ENCODE data around the gene CFD. TPM values are rescaled to one million over a fixed set of nuclear protein-coding genes. Genes with fewer than 3 reads are reported as not detected.
A peak's percentile ranks its signal among the peaks of the same experiment; 100 is the strongest.

Gene CFD
- total RNA-seq, 2 experiments from 2014 or later = 2.3 to 2.9 TPM

GRCh38 chr19:869245-870177 is 10.0 kb downstream of the CFD start:
- no peaks in the 10 kb centered on the region for H3K27me3 ChIP-seq (ENCODE audit: control insufficient read depth in 1 of 2, insufficient read depth in 2 of 2, low read length in 2 of 2)
- ATAC-seq (ENCODE audit: poor library complexity) (no peak), DNase-seq (no peak)
- no peaks in the 10 kb centered on the region for H3K9me3 Mint-ChIP-seq
- no peak overlapping the region for H3K27ac ChIP-seq (ENCODE audit: low read depth in 1 of 2, low read length in 2 of 2)
- peaks cover 41% of the 10 kb centered on the region for H3K36me3 ChIP-seq (ENCODE audit: insufficient read depth, low read length)
- H3K27me3 Mint-ChIP-seq = no peaks in the 10 kb centered on the region
- H3K27ac Mint-ChIP-seq = no peak overlapping the region
- H3K36me3 Mint-ChIP-seq (ENCODE audit: low read depth) = peaks cover 28% of the 10 kb centered on the region
- no peak overlapping the region for H3K4me3 Mint-ChIP-seq
- peaks cover 16% of the 10 kb centered on the region for H3K4me1 ChIP-seq (ENCODE audit: insufficient read depth, low read length)
- H3K4me3 ChIP-seq (ENCODE audit: low read length) = no peak overlapping the region
- no peak for TF ChIP-seq CTCF (IDR thresholded peaks at IDR 0.05)
- POLR2A ChIA-PET = interaction anchor here (0.6 kb wide), 1 partner anchor 24 kb away, joined by 3 read pairs; the partner anchor contains the start of genes MED16 and RNU6-9
- CTCF ChIA-PET = no interaction called here
- H3K4me1 Mint-ChIP-seq (ENCODE audit: low read depth) = peaks cover 26% of the 10 kb centered on the region
- H3K9me3 ChIP-seq (ENCODE audit: control insufficient read depth in 1 of 2, insufficient read depth in 1 of 2, low read length in 2 of 2) = no peaks in the 10 kb centered on the region
- intact Hi-C loops (cut with DNase I, micrococcal nuclease) = no loop called here

GRCh38 chr19:870314-870713 is 10.8 kb downstream of the CFD start:
- Histone ChIP-seq H3K36me3 (ENCODE audit: insufficient read depth, low read length) (peaks cover 41% of the 10 kb centered on the region), H3K4me1 (ENCODE audit: insufficient read depth, low read length) (peaks cover 16% of the 10 kb centered on the region), H3K9me3 (ENCODE audit: control insufficient read depth in 1 of 2, insufficient read depth in 1 of 2, low read length in 2 of 2) (no peaks in the 10 kb centered on the region), H3K4me3 (ENCODE audit: low read length) (no peak overlapping the region), H3K27me3 (ENCODE audit: control insufficient read depth in 1 of 2, insufficient read depth in 2 of 2, low read length in 2 of 2) (no peaks in the 10 kb centered on the region), H3K27ac (ENCODE audit: low read depth in 1 of 2, low read length in 2 of 2) (no peak overlapping the region)
- intact Hi-C loops (cut with DNase I, micrococcal nuclease) = no loop called here
- Mint-ChIP-seq H3K27ac (peak overlapping the region; percentile 76), H3K36me3 (ENCODE audit: low read depth) (peaks cover 28% of the 10 kb centered on the region), H3K4me1 (ENCODE audit: low read depth) (peaks cover 22% of the 10 kb centered on the region), H3K9me3 (no peaks in the 10 kb centered on the region), H3K4me3 (peak overlapping the region; percentile 4), H3K27me3 (no peaks in the 10 kb centered on the region)
- TF ChIP-seq CTCF (IDR thresholded peaks at IDR 0.05) = no peak
- DNase-seq (no peak), ATAC-seq (ENCODE audit: poor library complexity) (no peak)
- ChIA-PET CTCF (interaction anchor here (1.1 kb wide), 1 partner anchor 370 kb away, joined by 3 read pairs; no protein-coding TSS in a partner anchor), POLR2A (no interaction called here)

- Mint-ChIP-seq H3K4me1 (ENCODE audit: low read depth) (peaks cover 18% of the 10 kb centered on the region), H3K4me3 (no peak overlapping the region), H3K9me3 (no peaks in the 10 kb centered on the region), H3K36me3 (ENCODE audit: low read depth) (peaks cover 33% of the 10 kb centered on the region), H3K27ac (peak overlapping the region; percentile 51), H3K27me3 (no peaks in the 10 kb centered on the region)
- Histone ChIP-seq H3K27me3 (ENCODE audit: control insufficient read depth in 1 of 2, insufficient read depth in 2 of 2, low read length in 2 of 2) (no peaks in the 10 kb centered on the region), H3K27ac (ENCODE audit: low read depth in 1 of 2, low read length in 2 of 2) (no peak overlapping the region), H3K9me3 (ENCODE audit: control insufficient read depth in 1 of 2, insufficient read depth in 1 of 2, low read length in 2 of 2) (no peaks in the 10 kb centered on the region), H3K4me1 (ENCODE audit: insufficient read depth, low read length) (peaks cover 16% of the 10 kb centered on the region), H3K4me3 (ENCODE audit: low read length) (no peak overlapping the region), H3K36me3 (ENCODE audit: insufficient read depth, low read length) (peaks cover 43% of the 10 kb centered on the region)
- intact Hi-C loops (cut with DNase I, micrococcal nuclease) = no loop called here
- ATAC-seq (ENCODE audit: poor library complexity) (no peak), DNase-seq (no peak)
- CTCF ChIA-PET = interaction anchor here (1.1 kb wide), 1 partner anchor 370 kb away, joined by 3 read pairs; no protein-coding TSS in a partner anchor
- TF ChIP-seq CTCF (IDR thresholded peaks at IDR 0.05) = no peak
- POLR2A ChIA-PET = no interaction called here
These were observed 11.5 kb downstream of the CFD start for GRCh38 chr19:870963-871401.
